ENCODE data around the gene LMF1.

DNA sequence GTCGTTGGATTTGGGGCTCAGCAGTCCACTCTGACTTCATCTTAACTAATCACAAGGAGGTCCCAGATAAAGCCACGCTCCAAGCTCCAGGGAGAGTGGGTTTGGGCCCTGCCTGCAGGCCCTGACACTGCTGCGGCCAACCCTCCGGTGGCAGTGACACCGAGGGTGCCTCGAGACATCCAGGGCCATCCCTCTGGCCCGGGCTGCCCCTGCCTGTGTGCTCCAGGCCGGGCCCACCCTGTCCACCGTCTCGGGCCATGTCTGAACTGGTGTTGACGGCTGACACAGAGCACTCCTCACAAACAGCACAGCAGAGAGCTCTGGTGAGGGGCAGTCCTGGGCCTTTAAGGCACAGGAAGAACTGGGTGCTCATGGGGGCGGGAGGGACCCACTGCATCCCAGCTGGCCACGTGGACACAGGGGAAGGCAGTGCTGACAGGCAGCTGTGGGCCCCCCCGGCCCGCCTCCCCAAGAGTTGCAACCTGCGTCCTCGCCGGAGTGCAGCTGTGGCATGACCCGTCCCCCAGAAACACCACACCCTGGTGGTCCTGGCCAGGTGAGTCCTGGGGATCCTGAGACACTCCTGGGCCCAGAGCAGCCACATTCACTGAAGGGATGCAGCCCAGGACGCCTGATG lies 80.0 kb downstream of the LMF1 start:
- TF ChIP-seq SMC3 (conservative IDR thresholded peaks at IDR 0.05; ENCODE audit: poor library complexity) (no peak), MXI1 (conservative IDR thresholded peaks at IDR 0.05; ENCODE audit: poor library complexity, severe bottlenecking) (no peak), POLR2AphosphoS5 (IDR thresholded peaks at IDR 0.05) (no peak)
- TF ChIP-seq, protein P1, sequence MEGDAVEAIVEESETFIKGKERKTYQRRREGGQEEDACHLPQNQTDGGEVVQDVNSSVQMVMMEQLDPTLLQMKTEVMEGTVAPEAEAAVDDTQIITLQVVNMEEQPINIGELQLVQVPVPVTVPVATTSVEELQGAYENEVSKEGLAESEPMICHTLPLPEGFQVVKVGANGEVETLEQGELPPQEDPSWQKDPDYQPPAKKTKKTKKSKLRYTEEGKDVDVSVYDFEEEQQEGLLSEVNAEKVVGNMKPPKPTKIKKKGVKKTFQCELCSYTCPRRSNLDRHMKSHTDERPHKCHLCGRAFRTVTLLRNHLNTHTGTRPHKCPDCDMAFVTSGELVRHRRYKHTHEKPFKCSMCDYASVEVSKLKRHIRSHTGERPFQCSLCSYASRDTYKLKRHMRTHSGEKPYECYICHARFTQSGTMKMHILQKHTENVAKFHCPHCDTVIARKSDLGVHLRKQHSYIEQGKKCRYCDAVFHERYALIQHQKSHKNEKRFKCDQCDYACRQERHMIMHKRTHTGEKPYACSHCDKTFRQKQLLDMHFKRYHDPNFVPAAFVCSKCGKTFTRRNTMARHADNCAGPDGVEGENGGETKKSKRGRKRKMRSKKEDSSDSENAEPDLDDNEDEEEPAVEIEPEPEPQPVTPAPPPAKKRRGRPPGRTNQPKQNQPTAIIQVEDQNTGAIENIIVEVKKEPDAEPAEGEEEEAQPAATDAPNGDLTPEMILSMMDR (IDR thresholded peaks at IDR 0.05; ENCODE audit: poor library complexity, severe bottlenecking), result no peak

All from neural cell (in vitro differentiated cells).